ENCODE results near the gene HOOK1.

DNA sequence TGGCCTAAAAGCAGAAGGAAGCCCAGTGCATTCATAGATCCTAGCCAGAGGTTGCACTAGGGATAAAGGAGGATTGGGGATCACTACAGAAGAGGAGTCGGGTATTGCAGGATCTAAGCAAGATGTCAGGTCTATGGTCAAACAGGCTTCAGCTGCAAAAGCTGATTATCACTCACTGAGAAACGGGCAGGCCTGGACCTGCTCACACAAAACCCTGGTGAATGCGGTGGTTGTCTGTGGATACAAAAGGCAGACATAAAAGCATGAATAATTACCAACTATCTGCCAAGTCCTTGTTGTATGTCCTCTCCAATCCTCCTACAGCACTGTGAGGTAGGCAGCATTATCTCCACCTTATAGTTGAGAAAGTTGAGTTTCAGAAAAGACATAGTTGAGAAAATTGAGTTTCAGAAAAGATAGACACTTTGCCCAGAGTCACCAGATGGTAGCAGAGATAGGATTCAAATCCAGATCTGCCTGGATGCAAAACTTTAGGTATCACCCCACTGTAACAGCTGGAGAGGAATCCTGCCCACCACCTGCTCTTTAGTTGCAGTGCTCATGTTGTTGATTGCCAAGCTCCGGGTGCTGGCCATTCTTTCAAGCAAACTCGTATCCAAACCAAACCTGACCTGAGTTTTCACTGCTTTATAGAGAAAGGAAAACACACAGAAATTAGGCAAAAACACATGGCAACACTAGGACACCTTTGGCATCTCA, 49.6 kb upstream of the HOOK1 start:
- TF ChIP-seq EP300 (IDR thresholded peaks at IDR 0.05; ENCODE audit: borderline replicate concordance in 1 of 2, low read depth in 1 of 2, low read length in 1 of 2): no peak
- no peak for TF ChIP-seq FOXJ3 (CRISPR knock-in tag; IDR thresholded peaks at IDR 0.05)
- TF ChIP-seq, protein P1, sequence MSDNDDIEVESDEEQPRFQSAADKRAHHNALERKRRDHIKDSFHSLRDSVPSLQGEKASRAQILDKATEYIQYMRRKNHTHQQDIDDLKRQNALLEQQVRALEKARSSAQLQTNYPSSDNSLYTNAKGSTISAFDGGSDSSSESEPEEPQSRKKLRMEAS (IDR thresholded peaks at IDR 0.05; ENCODE audit: low read depth): no peak
- TF ChIP-seq, protein P2, sequence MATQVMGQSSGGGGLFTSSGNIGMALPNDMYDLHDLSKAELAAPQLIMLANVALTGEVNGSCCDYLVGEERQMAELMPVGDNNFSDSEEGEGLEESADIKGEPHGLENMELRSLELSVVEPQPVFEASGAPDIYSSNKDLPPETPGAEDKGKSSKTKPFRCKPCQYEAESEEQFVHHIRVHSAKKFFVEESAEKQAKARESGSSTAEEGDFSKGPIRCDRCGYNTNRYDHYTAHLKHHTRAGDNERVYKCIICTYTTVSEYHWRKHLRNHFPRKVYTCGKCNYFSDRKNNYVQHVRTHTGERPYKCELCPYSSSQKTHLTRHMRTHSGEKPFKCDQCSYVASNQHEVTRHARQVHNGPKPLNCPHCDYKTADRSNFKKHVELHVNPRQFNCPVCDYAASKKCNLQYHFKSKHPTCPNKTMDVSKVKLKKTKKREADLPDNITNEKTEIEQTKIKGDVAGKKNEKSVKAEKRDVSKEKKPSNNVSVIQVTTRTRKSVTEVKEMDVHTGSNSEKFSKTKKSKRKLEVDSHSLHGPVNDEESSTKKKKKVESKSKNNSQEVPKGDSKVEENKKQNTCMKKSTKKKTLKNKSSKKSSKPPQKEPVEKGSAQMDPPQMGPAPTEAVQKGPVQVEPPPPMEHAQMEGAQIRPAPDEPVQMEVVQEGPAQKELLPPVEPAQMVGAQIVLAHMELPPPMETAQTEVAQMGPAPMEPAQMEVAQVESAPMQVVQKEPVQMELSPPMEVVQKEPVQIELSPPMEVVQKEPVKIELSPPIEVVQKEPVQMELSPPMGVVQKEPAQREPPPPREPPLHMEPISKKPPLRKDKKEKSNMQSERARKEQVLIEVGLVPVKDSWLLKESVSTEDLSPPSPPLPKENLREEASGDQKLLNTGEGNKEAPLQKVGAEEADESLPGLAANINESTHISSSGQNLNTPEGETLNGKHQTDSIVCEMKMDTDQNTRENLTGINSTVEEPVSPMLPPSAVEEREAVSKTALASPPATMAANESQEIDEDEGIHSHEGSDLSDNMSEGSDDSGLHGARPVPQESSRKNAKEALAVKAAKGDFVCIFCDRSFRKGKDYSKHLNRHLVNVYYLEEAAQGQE (IDR thresholded peaks at IDR 0.05; ENCODE audit: low read depth, low read length): no peak
- TF ChIP-seq, protein P3, sequence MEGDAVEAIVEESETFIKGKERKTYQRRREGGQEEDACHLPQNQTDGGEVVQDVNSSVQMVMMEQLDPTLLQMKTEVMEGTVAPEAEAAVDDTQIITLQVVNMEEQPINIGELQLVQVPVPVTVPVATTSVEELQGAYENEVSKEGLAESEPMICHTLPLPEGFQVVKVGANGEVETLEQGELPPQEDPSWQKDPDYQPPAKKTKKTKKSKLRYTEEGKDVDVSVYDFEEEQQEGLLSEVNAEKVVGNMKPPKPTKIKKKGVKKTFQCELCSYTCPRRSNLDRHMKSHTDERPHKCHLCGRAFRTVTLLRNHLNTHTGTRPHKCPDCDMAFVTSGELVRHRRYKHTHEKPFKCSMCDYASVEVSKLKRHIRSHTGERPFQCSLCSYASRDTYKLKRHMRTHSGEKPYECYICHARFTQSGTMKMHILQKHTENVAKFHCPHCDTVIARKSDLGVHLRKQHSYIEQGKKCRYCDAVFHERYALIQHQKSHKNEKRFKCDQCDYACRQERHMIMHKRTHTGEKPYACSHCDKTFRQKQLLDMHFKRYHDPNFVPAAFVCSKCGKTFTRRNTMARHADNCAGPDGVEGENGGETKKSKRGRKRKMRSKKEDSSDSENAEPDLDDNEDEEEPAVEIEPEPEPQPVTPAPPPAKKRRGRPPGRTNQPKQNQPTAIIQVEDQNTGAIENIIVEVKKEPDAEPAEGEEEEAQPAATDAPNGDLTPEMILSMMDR (IDR thresholded peaks at IDR 0.05): no peak
- TF ChIP-seq EZH2phosphoT487 (IDR thresholded peaks at IDR 0.05; ENCODE audit: borderline replicate concordance, low read depth): no peak
- TF ChIP-seq TAF1 (IDR thresholded peaks at IDR 0.05; ENCODE audit: borderline replicate concordance, low read depth, low read length): no peak
- no peak for TF ChIP-seq ELF1 (IDR thresholded peaks at IDR 0.05)
- TF ChIP-seq POLR2AphosphoS5 (IDR thresholded peaks at IDR 0.05; ENCODE audit: low read depth, low read length): no peak
- no peak for TF ChIP-seq NFIC (IDR thresholded peaks at IDR 0.05; ENCODE audit: borderline replicate concordance)
- no peak for TF ChIP-seq MXI1 (IDR thresholded peaks at IDR 0.05; ENCODE audit: low read depth, low read length)
- no peak for TF ChIP-seq GABPA (IDR thresholded peaks at IDR 0.05; ENCODE audit: low read depth)
- TF ChIP-seq RFX5 (IDR thresholded peaks at IDR 0.05; ENCODE audit: low read length): no peak
- TF ChIP-seq JUND (IDR thresholded peaks at IDR 0.05): no peak

Data from SK-N-SH (cell line).